ENCODE results near the gene NPFFR2.
"Not testable (repeated sequence)": the region's sequence is repeated elsewhere in the genome, so short reads cannot be mapped to it uniquely, and the experiment has no call there.

The NPFFR2 gene

DNA sequence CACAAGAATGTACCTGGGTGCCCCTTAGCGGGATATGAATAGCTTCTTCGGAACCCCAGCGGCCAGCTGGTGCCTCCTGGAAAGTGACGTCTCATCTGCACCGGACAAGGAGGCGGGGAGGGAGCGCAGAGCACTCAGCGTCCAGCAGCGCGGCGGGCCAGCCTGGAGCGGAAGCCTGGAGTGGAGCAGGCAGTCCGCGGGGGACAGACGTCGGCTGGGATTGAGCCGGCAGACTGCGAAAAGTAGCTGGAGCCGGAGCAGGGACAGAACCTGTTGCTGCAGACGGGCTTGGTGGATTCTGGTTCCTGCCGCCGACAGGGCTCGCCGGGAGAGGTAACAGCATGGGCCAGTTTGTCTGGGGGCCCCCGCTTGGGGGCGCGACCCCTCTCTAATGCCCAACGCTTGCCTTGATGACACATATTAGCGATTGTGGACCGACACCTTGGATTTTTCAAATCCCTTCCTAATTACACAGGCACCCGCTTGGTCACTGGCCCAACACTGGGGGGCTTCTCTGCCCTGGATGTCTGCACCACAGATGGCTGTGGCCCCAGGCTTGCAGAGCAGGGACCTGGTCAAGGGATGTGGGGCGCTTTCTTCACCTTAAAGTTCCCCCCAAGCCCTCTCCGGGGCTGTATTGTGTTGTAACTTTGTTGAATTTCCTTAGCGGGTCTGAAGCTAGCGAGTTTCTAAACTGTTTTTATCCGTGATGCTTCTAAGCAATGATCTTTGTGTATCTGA lies at the start of gene NPFFR2:
Gene NPFFR2 (plus strand): TSS at position 133 of the 741 bp plus-strand sequence. CDS start 96,592 bp downstream, outside the sequence.
- peak; percentile 2 for DNase-seq

DNA sequence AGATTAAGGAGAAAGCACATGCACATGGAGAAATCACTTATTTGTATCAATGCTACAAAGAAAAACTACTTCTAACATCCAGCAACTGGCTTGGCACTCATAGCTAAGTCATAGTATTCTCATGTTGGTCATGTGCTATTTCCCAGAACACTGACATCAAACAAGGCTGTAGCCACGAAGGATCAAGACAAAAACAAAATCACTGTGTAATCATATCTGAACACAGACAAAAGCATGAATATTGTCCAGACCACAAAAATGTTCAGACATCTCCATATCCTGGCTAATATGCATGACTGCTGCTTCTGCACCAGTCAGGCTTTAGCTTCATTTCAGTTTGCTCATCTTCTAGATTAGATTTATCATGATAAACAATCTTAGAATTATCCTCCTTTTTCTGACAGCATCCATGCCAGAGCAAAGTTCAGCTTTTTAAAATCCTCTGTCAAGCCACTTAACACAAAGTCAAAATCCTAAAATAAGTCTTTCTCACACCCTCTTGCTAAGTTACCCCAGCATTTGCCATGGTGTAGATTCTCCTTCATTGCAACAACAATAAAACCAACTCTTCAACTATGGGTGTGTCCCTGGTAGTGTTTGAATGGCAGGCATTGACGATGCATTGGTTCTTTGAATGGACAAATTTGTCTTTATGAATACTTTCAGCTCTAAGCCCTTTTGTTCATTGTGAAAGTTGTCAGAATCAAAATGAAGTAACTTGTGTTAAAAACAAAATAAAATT lies 39.1 kb upstream of the NPFFR2 start:
- DNase-seq: no peak

DNA sequence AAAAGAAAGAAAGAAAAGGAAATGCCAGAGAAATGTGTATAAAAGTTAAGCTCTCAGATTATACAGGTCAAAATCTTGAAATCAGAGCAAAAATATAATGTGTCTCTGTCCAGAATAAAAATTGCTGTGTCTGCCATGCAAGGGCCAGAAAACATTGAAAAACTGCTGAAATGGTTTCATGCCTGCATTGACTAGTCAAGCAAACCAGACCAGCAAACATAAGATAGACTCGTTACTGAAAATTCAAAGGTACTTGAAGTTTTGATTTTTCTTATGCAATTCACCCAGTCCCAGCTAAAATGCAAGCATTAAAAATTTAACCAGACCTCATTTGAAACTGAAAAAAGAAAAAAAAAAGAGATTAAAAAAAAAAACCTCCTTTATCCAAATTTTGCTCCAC lies 37.2 kb upstream of the NPFFR2 start:
- no peak for DNase-seq

DNA sequence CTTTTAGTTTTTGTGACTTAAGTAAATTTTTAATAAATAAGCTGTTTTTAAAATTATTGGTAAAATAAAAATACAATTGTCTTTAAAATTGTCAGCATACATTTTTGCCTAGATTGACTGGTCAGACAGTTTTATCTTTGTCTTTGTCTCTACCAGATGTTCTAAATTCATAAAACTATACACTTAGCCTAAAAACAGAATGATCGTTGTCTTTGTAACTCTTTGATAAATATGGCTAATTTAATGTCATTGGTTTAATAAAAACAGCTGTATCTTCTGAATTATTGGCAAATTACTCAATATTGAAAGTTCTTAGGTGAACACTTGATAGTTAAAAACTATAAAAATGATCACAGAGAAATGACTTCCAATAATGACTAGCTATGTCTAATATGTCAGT lies 36.5 kb upstream of the NPFFR2 start:
- no peak for DNase-seq

DNA sequence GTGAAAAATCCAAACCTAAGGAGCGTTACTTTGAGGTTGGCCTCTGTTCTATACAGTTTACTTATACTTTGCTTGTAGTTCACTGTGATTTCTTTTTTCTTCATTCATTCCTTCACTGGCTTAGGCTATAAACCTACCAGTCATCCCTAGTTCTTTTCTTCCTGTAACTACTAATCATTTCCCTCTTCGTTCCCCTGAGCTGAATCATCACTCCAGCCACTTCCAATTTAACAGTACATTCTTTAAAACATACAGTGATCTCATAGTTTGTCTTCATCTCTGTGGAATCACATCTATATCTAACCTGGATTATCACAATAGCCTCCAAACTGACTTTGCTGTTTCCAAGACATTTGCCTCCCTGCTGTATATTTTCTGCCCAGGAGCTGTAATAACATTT lies 25.2 kb upstream of the NPFFR2 start:
- DNase-seq: no peak

DNA sequence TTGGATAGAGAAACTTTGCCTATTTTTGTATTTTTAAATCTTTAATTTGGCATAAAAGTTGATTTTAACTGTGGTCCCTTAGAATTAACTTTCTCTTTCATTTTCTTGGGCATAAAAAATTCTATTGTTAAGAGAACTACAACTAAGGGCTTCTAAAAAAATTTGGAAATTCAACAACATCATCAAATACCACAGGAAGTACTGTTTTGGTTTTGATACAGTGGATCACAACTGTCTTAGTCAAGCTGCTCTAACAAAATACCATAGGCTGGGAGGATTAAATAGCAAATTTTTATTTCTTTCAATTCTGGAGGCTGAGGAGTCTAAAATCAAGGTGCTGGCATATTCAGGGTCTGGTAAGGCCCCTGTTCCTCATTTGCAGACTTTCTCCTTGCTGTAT lies 19.9 kb upstream of the NPFFR2 start:
- no peak for DNase-seq

DNA sequence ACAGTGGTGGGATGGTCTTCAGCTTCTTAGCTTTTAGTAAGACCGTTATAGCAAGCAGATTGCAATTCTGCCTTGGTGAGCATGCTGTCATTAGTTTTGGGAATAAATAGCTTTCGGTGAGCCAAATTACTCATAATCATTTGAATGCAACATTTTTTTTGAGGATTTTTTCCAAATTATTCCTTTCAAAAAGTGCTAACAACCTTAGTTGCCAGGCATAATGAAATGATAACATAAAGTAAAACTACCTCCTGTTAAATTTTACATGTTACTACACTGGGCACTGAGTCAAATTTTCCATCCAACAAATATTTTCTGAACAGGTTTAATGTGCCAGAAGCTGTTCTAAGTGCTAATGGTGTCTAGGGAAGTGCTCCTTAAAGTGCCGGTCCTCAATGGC lies 15.8 kb upstream of the NPFFR2 start:
- no peak for DNase-seq

DNA sequence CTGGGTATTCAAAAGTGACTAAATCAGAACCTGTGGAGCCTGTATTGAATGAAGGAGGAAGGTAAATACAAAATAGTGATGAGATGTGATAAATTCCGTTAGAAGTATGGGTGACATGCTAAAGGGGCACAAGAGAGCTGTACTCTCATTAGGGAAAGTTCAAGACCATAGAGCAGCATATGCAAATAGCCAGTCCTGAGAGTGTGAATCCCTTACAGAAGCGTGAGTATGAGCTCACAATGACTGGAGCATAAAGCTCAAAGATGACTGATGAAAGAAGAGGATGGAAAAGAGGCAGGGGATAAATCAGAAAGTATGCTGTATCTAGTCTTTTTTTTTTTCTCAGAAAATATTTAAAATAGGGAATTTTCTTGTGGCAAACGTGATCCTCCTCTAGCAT lies 12.1 kb upstream of the NPFFR2 start:
- no peak for DNase-seq

DNA sequence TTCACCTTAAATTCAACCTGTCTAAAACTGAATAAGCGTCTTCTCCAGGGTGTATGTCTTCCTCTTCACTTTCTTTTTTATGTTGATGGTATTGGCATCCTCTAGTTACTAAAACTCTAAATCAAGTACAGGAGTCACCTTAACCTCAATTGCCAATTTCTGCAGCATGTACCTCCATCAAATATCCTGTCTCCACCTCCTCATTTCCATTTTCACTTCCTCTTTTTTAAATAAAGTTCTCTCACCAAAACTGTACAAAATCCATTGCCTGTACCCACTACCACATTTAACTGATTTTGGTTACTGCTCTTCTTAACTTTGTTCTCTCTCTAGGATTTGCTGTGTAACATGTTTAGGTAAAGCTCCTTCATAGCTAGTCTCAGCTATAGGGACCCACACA lies 9.2 kb upstream of the NPFFR2 start:
- no peak for DNase-seq

DNA sequence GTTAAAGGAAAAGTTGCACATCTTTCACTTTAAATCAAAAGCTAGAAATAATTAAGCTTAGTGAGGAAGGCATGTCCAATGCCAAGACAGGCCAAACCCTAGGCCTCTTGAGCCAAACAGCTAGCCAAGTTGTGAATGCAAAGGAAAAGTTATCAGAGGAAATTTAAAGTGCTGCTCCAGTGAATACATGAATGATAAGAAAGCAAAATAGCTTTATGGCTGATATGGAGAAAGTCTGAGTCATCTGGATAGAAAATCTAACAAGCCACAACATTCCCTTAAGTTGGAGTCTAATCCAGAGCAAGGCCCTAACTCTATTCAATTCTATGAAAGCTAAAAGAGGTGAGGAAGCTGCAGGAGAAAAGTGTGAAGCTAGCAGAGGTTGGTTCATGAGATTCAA lies 23.8 kb downstream of the NPFFR2 start:
- no peak for DNase-seq

DNA sequence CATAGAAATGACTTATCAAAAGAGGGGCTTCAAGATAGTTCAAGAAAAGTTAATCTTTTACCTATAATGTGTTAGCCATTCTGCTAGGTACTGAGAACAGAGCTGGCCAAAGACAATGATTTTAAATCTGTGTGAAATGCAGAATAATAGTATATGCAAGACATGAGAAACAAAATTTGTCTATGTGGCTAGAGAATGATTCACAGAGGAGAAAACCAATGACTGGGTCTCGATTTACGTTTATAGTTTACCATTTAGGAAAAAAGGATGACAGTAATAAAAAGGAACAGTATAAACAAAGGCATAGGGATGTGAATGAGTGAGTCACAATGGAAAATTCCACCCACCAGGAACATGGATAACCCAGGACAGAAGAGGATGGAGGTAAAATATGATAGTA lies 31.9 kb downstream of the NPFFR2 start:
- no peak for DNase-seq

DNA sequence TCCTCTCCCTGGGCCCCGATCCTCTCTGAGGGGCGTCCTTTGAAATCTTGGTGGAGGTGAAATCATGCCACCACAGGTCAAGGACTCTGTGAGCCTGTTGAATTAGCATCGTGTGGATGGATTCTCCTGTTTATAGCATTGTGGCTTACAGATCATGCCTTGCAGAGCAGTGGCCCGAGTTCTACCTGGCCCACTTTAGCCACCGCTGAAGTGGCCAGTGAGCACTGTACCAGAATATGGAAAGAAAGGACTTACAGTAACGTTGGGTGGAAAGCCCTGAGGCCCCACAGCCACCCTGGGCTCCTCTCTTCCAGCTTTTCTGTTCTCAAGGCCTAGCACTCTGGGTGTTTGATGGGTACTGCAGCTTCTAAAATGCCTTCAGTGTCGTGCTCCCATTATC lies 35.3 kb downstream of the NPFFR2 start:
- no peak for DNase-seq

DNA sequence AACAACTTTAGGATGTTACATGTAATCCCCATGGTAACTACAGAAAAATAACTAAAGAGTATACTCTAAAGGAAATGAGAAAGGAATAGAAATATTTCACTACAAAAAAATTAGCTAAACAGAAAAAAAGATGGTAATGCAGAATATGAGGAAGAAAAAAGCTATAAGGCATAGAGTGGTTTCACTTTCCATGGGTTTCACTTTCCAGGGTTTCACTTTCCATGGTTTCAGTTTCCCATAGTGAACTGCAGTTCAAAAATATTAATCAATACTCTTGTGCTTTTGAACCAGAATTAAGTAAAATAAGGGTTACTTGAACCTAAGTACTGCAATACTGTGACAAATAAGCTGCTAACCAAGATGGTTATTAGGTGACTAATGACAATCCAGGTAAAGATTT lies 42.0 kb downstream of the NPFFR2 start:
- no peak for DNase-seq

DNA sequence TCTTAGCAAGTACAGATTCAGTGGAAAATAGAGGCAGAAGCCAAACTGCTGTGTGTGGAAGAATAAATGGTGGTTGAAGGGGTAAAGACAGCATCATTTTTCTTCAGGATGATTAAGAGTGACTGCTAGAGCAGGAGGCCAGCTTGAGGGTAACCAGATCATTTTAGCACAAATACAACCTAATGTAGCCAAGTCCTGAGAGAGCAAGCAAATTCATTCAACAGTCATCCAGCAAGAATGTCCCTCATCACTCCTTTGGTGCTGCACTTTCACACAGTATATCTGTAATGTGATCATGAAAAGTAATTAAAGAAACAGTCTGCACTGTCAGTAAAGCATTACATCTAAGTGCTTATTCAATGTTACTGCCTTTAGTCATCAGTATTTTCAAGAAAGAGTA lies 44.8 kb downstream of the NPFFR2 start:
- no peak for DNase-seq

DNA sequence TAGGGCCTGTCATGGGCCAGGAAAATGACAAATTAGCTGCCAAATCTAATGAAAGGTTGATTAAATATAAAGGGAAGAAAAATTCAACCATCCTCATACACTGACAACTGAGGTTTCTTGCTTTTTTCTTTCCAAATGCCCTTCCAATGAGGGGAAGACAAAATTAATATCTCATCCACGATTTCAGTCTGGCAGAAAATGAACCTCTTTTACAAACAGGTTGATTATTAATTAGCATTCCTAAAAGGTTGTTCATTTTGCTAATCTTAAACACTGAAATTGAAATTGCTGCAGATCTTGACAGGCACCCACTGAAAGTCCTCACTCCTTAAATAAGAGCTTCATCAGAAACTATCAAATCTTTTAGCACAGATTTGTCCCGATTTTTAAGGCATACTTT lies 45.5 kb downstream of the NPFFR2 start:
- no peak for DNase-seq

DNA sequence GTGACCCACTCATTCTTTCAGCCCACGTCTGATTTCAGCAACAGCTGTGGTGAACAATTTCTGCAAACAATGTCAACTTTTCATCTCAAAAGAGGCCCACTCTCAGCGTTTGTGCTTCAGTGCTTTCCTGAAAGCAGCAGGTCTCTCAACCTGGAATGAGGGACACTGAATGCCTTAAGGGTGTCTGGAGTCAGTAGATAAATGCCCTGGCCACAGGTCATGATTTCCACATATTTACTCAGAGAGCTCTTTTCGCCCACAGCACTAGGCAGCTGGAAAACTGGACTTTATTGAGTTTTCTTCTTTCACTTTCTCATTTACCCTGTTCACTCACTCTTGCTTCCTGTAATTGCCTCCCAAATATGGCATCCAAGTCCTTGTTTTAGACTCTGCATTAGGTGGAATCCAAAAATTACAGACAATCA lies 52.8 kb downstream of the NPFFR2 start:
- no peak for DNase-seq

DNA sequence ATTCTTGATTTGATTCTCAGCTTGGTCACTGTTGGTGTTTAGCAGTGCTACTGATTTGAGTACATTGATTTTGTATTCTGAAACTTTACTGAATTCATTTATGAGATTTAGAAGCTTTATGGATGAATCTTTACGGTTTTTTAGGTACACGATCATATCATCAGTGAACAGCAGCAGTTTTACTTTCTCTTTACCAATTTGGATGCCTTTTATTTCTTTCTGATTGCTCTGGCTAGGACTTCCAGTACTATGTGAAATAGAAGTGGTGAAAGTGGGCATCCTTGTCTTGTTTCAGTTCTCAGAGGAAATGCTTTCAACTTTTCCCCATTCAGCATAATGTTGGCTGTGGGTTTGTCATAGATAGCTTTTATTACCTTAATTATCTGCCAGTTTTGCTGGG lies 58.8 kb downstream of the NPFFR2 start:
- not testable (repeated sequence) for DNase-seq

DNA sequence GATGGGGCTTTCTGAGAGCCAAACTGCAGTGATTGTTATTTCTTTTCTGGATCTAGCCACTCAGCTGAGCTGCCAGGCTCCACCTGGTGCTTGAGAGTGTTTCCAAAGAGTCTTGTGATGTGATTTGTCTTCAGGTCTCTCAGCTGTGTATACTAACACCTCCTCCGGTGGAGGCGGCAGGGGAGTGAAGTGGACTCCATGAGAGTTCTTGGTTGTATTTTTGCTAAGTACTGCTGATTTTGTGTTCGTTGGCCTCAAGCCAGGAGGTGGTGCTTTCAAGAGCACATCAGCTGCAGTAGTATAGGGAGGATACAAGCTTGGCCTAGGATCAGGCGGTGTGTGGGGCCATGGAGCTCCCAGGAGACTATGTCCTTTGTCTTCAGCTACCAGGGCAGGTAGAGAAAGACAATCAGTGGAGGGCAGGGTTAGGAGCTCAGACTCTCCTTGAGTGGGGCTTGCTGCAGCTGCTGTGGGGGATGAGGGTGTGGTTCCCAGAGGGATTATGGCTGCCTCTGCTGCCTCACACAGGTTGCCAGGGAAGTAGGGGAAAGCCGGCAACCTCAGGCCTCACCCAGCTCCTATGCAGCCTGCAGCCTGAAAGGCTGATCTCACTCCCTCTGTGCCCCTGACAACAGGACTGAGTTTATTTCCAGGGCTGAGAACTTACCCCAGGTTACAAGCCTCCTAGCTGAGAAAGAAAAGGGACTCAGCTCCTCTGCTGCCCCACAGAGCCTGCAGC lies 62.4 kb downstream of the NPFFR2 start:
- no peak for DNase-seq

DNA sequence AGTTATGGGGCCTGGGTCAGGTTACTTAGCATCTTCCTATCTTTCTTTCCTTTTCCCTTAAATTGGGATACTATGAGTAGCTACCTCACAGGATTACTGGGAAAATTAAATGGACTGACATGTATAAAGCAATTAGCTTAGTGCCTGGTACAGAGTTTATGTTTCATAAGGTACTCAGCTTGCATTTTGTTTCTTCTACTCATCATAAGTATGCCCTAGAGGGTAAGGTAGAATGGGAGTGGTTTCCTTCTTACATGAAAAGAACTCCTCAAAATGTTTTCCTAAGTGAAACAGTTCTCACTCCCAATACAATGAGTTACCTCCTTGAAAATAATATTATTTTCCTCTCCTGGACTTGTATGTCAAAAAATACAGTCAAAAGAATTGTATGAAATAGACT lies 75.7 kb downstream of the NPFFR2 start:
- DNase-seq: no peak

DNA sequence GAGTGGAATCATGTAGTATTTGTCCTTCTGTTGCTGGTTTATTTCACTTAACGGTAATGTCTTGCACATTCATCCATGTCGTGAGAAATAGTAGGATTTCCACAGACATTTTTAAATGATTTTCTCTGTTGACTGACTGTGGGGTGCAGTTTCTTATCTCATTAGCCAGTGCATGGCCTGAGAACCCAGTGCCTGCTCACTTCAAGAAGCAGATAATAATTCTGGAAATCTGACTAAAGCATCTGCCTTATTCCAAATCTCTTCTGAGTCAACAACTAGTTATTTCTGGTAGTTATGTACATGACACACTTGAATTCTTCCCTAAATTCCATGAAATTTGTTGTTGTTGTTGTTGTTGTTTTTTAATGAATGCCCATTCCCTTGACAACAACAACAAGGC lies 77.6 kb downstream of the NPFFR2 start:
- DNase-seq: no peak

DNA sequence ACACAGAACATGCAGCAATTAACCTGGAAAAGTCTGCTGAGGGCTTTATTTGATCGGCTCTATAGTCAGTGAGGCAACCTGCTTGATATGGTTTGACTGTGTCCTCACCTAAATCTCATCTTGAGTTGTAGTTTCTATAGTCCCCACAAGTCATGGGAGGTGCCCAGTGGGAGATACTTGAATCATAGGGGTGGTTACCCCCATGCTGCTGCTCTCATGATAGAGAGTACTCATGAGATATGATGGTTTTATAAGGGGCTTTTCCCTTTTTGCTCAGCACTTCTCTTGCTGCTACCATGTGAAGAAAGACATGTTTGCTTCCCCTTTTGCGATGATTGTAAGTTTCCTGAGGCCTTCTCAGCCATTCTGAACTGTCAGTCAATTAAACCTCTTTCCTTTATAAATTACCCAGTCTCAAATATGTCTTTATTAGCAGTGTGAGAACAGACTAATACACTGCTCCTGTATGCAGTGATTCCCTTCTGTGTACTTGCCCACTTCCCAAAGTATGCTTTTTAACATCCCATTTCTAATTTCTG lies 78.2 kb downstream of the NPFFR2 start:
- no peak for DNase-seq

DNA sequence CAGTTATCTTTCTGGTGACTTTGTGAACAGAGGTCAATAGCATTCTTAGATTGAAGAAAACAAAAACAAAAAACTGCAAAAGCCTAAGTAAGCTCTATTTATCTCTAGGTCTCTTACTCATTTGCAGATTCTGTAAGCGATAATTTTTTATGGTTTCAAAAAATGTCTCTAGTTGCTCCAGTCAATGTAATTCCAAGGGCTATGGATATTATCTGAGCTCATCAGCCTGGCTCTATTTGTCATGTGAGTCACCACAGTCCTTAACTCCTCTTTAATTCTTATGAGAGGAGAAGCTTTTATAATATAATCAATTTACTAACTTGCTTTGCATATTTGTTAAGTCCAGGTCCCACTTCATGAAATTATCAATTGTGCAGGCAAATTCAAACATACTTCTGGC lies 79.1 kb downstream of the NPFFR2 start:
- no peak for DNase-seq

DNA sequence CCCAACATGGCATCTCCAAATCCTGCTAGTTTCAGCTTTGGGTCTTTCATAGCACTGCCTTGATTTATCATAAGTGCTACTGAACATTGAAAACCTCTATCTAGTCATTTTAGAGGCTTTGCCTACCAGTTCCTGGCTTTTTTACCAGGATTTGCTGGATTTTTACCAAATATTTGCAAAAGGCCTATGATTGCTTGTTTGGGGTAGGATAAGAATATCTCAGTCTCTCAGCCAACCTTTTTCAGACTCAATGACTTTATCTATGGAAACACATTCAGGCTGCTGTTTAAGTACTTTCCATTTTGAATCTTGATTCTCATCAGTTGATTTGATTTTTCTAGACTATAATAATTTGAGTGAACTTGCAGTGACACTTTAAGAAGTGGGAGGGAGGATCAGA lies 80.1 kb downstream of the NPFFR2 start:
- DNase-seq: no peak
